Lower lobe of right lung (tissue), 2 donors: ENCODE data around the gene CCN6. TPM values are rescaled to one million over a fixed set of nuclear protein-coding genes. Genes with fewer than 3 reads are reported as not detected.
"Not testable (repeated sequence)": the region's sequence is repeated elsewhere in the genome, so short reads cannot be mapped to it uniquely, and the experiment has no call there.

ENCODE experiments used
- ATAC-seq, 2 donors: fragments of 200-7000 bp; cut with Tn5 transposase; one replicate each; pipeline ENCODE4 v1.9.1; 2020 to 2022; ENCODE audit warnings: mild to moderate bottlenecking in 2 of 2, moderate library complexity in 2 of 2
- DNase-seq: peaks from one replicate; pipeline ENCODE4 v3.0.0-alpha.2; 2020
- H3K27ac ChIP-seq: fragments of 200-600 bp; one replicate; pipeline ENCODE4 v1.8.0; 2022
- H3K27me3 ChIP-seq: fragments of 200-600 bp; one replicate; pipeline ENCODE4 v1.8.0; 2022; ENCODE audit warnings: low read depth
- H3K36me3 ChIP-seq: fragments of 200-600 bp; one replicate; pipeline ENCODE4 v1.8.0; 2022; ENCODE audit warnings: mild to moderate bottlenecking
- H3K4me1 ChIP-seq: fragments of 200-600 bp; one replicate; pipeline ENCODE4 v1.8.0; 2022
- H3K4me3 ChIP-seq: fragments of 200-600 bp; one replicate; pipeline ENCODE4 v1.8.0; 2022; ENCODE audit warnings: mild to moderate bottlenecking
- H3K9me3 ChIP-seq: fragments of 200-600 bp; one replicate; pipeline ENCODE4 v1.8.0; 2022
- intact Hi-C: fragments of 100-400 bp; cut with DNase I; formaldehyde crosslinking; loops from one replicate; pipeline ENCODE4 v1.11.0; 2022
- total RNA-seq: library from RNA; stranded (reverse); fragmentation: NEBNext Ultra II Directional; extraction: Animal tissue kit (Norgen Biotek cat#: 25700); gene quantifications from one replicate; pipeline ENCODE4 v1.2.1, GENCODE V29; 2021
- TF ChIP-seq, protein P1 (sequence below): fragments of 200-600 bp; IDR thresholded peaks from one replicate; pipeline ENCODE4 v1.8.0; 2022; ENCODE audit warnings: antibody characterized with exemption, mild to moderate bottlenecking
- donor health status: DM: no; HTN: yes; CAD: no; lungs with severe emphysema.

CCN6 gene
- total RNA-seq, 1 donor from 2014 or later = not detected

- Histone ChIP-seq H3K27me3 (no peaks in the 10 kb centered on the region), H3K4me1 (peaks cover 4% of the 10 kb centered on the region), H3K27ac (no peak overlapping the region), H3K4me3 (no peak overlapping the region), H3K36me3 (no peaks in the 10 kb centered on the region), H3K9me3 (no peaks in the 10 kb centered on the region)
- no peak for DNase-seq
- TF ChIP-seq, protein P1, sequence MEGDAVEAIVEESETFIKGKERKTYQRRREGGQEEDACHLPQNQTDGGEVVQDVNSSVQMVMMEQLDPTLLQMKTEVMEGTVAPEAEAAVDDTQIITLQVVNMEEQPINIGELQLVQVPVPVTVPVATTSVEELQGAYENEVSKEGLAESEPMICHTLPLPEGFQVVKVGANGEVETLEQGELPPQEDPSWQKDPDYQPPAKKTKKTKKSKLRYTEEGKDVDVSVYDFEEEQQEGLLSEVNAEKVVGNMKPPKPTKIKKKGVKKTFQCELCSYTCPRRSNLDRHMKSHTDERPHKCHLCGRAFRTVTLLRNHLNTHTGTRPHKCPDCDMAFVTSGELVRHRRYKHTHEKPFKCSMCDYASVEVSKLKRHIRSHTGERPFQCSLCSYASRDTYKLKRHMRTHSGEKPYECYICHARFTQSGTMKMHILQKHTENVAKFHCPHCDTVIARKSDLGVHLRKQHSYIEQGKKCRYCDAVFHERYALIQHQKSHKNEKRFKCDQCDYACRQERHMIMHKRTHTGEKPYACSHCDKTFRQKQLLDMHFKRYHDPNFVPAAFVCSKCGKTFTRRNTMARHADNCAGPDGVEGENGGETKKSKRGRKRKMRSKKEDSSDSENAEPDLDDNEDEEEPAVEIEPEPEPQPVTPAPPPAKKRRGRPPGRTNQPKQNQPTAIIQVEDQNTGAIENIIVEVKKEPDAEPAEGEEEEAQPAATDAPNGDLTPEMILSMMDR = no peak
- intact Hi-C loops = no loop called here
- ATAC-seq = no peak
Observed at GRCh38 chr6:112044856-112045255, 9.0 kb upstream of the CCN6 start.

DNA sequence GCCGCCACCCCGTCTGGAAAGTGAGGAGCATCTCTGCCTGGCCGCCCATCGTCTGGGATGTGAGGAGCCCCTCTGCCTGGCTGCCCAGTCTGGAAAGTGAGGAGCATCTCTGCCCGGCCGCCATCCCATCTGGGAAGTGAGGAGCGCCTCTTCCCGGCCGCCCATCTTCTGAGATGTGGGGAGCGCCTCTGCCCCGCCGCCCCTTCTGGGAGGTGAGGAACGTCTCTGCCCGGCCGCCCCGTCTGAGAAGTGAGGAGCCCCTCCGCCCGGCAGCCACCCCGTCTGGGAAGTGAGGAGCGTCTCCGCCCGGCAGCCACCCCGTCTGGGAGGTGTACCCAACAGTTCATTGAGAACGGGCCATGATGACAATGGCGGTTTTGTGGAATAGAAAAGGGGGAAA is 6.4 kb upstream of the CCN6 start:
- ATAC-seq = not testable (repeated sequence)

DNA sequence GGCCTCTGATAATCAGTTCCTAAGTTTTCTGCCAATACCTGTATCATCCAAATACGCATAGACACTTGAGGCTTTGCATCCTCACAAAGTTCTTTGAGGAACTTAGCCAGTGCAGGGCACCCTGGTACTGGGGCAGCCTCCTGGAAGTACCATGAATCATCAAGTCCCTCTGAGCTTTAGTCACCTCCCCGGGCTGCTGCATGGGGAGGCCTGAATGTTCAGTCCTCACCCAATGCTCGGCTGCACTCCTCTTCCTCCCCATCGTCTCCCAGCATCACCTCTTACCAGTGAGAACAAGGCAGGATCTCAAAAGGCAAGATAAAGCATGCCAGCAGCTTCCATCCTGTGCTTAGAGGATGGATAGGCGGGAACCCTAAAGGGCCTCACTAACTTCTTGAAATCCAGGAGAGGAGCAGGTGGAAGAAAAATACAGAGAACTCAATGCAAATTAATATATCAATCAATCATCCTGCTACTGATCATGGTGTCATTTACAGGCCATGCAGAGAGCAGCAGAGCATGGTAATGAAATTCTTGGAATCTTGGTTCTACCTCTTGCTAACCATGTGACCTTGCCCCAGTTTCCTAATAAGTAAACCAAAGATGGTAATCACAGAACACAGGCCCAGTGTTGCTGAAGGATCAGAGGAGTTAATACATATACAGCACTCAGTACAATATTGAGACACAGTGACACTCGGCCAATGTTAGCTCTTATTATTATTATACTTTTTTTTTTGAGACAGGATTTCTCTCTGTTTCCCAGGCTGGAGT is 4.7 kb upstream of the CCN6 start:
- TF ChIP-seq, protein P1 = no peak
- intact Hi-C loops = no loop called here
- H3K9me3 ChIP-seq = no peaks in the 10 kb centered on the region
- DNase-seq (no peak), ATAC-seq (no peak)
- no peak overlapping the region for H3K27ac ChIP-seq
- H3K4me3 ChIP-seq = no peak overlapping the region
- no peaks in the 10 kb centered on the region for H3K4me1 ChIP-seq
- H3K27me3 ChIP-seq = no peaks in the 10 kb centered on the region
- H3K36me3 ChIP-seq = no peaks in the 10 kb centered on the region

More for the DNA sequence above, 6.4 kb upstream of the CCN6 start:
- DNase-seq, intact Hi-C loops, H3K27me3 ChIP-seq, H3K9me3 ChIP-seq, H3K4me3 ChIP-seq, H3K4me1 ChIP-seq, H3K27ac ChIP-seq, H3K36me3 ChIP-seq: not testable (repeated sequence)

GRCh38 chr6:112049996-112050395 is 3.9 kb upstream of the CCN6 start:
- ATAC-seq (no peak), DNase-seq (no peak)
- intact Hi-C loops = no loop called here

DNA sequence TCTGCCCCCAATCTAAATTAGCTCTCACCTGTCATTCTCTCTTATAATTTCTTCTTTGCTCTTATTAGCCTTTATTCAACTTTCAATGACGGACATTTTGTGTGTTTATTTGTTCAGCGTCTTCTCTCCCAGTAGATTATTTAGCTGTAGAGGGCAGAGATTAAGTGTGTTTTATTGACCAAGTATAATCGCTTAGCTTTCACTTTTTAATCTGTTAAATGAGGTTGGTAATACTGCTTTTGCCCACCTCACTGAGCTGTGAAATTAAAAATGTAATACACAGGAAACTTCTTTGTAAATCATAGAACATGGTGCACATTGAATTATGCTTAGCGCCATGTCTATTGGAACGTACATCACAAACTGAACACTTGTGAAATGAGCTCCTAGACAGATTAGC is 3.5 kb upstream of the CCN6 start:
- no peaks in the 10 kb centered on the region for H3K27me3 ChIP-seq
- ATAC-seq (no peak), DNase-seq (no peak)
- no peak overlapping the region for H3K27ac ChIP-seq
- TF ChIP-seq, protein P1 = no peak
- intact Hi-C loops = no loop called here
- H3K36me3 ChIP-seq = no peaks in the 10 kb centered on the region
- no peak overlapping the region for H3K4me3 ChIP-seq
- H3K4me1 ChIP-seq = no peaks in the 10 kb centered on the region
- H3K9me3 ChIP-seq = no peaks in the 10 kb centered on the region

More at GRCh38 chr6:112049996-112050395, 3.9 kb upstream of the CCN6 start:
- H3K9me3 ChIP-seq = no peaks in the 10 kb centered on the region
- H3K27me3 ChIP-seq = no peaks in the 10 kb centered on the region
- H3K36me3 ChIP-seq = no peaks in the 10 kb centered on the region
- no peak overlapping the region for H3K4me3 ChIP-seq
- TF ChIP-seq, protein P1 = no peak
- no peak overlapping the region for H3K27ac ChIP-seq
- H3K4me1 ChIP-seq = no peaks in the 10 kb centered on the region

DNA sequence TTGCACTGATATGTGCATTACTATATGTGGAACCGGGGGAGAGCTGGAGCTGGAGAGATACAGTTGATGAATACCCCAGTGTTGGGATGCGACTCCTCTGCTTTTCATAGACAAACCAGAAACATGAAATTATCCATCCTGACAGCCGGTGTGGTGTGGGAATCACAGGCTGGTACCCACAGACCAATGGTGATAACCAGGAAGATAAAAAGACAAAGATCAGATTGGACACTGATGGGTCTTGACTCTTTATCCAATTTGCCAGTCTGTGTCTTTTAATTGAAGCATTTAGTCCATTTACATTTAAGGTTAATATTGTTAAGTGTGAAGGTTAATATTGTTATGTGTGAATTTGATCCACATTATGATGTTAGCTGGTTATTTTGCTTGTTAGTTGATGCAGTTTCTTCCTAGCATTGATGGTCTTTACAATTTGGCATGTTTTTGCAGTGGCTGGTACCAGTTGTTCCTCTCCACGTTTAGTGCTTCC is 2.6 kb upstream of the CCN6 start:
- DNase-seq, H3K36me3 ChIP-seq, H3K4me3 ChIP-seq, H3K27ac ChIP-seq, intact Hi-C loops, ATAC-seq, H3K27me3 ChIP-seq, H3K4me1 ChIP-seq, H3K9me3 ChIP-seq: not testable (repeated sequence)
